GM23338 (cell line): ENCODE results near the gene MAP2K3. TPM values are rescaled to one million over a fixed set of nuclear protein-coding genes. Genes with fewer than 3 reads are reported as not detected.
A peak's percentile ranks its signal among the peaks of the same experiment; 100 is the strongest.
"Not testable (repeated sequence)": the region's sequence is repeated elsewhere in the genome, so short reads cannot be mapped to it uniquely, and the experiment has no call there.

Source experiments
- ATAC-seq: fragments of 200-7000 bp; cut with Tn5 transposase; 3 replicates; pipeline ENCODE4 v1.9.1; 2020
- DNase-seq: peaks from one replicate; pipeline ENCODE4 v3.0.0-alpha.2; 2015; ENCODE audit warnings: low spot score
- H2AFZ ChIP-seq: fragments of 200-600 bp; sonication (generic); 2 replicates; pipeline ENCODE4 v1.8.0; 2016; ENCODE audit warnings: antibody characterized with exemption, mild to moderate bottlenecking, moderate library complexity
- H3F3A ChIP-seq: fragments of 200-600 bp; sonication (generic); replicated peaks from 2 replicates; pipeline ENCODE4 v1.8.0; 2017; ENCODE audit warnings: antibody characterized with exemption, mixed run types, low read depth
- H3K27ac ChIP-seq: fragments of 200-600 bp; sonication (generic); 2 replicates; pipeline ENCODE4 v1.6.1; 2016; ENCODE audit warnings: low read depth
- H3K27me3 ChIP-seq: fragments of 200-600 bp; sonication (generic); 2 replicates; pipeline ENCODE4 v1.8.0; 2016; ENCODE audit warnings: mild to moderate bottlenecking, mixed run types, moderate library complexity; ENCODE audit not compliant: insufficient read depth
- H3K36me3 ChIP-seq: fragments of 200-600 bp; sonication (generic); 2 replicates; pipeline ENCODE4 v1.8.0; 2016; ENCODE audit warnings: mild to moderate bottlenecking; ENCODE audit not compliant: insufficient read depth
- H3K4me1 ChIP-seq: fragments of 200-600 bp; sonication (generic); 2 replicates; pipeline ENCODE4 v1.8.0; 2016; ENCODE audit warnings: mild to moderate bottlenecking, moderate library complexity; ENCODE audit not compliant: insufficient read depth
- H3K4me2 ChIP-seq: fragments of 200-600 bp; sonication (generic); 2 replicates; pipeline ENCODE4 v1.7.1; 2017; ENCODE audit warnings: mixed run types
- H3K4me3 ChIP-seq: fragments of 200-600 bp; sonication (generic); 2 replicates; pipeline ENCODE4 v1.6.1; 2016; ENCODE audit warnings: mixed run types
- H3K79me2 ChIP-seq: fragments of 200-600 bp; sonication (generic); replicated peaks from 2 replicates; pipeline ENCODE4 v1.8.0; 2017; ENCODE audit warnings: mild to moderate bottlenecking; ENCODE audit not compliant: insufficient read depth
- H3K9me2 ChIP-seq: fragments of 200-600 bp; sonication (generic); 2 replicates; pipeline ENCODE4 v1.8.0; 2017; ENCODE audit not compliant: insufficient read depth
- H4K20me1 ChIP-seq: fragments of 200-600 bp; sonication (generic); replicated peaks from 2 replicates; pipeline ENCODE4 v1.8.0; 2017; ENCODE audit warnings: mild to moderate bottlenecking; ENCODE audit not compliant: insufficient read depth
- H3K27ac Mint-ChIP-seq: 2 replicates; pipeline ENCODE4 v1.8.0; 2020; ENCODE audit warnings: inconsistent platforms, mild to moderate bottlenecking, moderate library complexity, mixed read lengths
- H3K27me3 Mint-ChIP-seq: 3 replicates; pipeline ENCODE4 v1.8.0; 2022; ENCODE audit warnings: low read depth, mild to moderate bottlenecking, moderate library complexity, mixed read lengths, inconsistent platforms; ENCODE audit not compliant: insufficient read depth, poor library complexity
- H3K36me3 Mint-ChIP-seq: 3 replicates; pipeline ENCODE4 v1.8.0; 2021; ENCODE audit warnings: low read depth, mild to moderate bottlenecking, inconsistent platforms, moderate library complexity, mixed read lengths
- H3K4me1 Mint-ChIP-seq: 3 replicates; pipeline ENCODE4 v1.8.0; 2020; ENCODE audit warnings: mild to moderate bottlenecking, inconsistent platforms, mixed read lengths
- H3K4me3 Mint-ChIP-seq: 3 replicates; pipeline ENCODE4 v1.8.0; 2021; ENCODE audit warnings: moderate library complexity, mild to moderate bottlenecking, inconsistent platforms, mixed read lengths
- H3K9me3 Mint-ChIP-seq: 3 replicates; pipeline ENCODE4 v1.8.0; 2020; ENCODE audit warnings: moderate library complexity, mild to moderate bottlenecking, inconsistent platforms, mixed read lengths
- EZH2phosphoT487 ChIP-seq: fragments of 200-600 bp; sonication (generic); IDR thresholded peaks from one replicate; pipeline ENCODE4 v1.8.1; 2018; ENCODE audit warnings: antibody characterized with exemption; ENCODE audit not compliant: unreplicated experiment
- ZNF331 ChIP-seq: fragments of 250-450 bp; sonication (Bioruptor Pico); IDR thresholded peaks from 2 replicates; pipeline ENCODE4 v1.5.0; 2020; ENCODE audit warnings: low read depth, mild to moderate bottlenecking, moderate library complexity
- polyA plus RNA-seq: library from polyadenylated mRNA; unstranded; fragments of >200 nt; fragmentation: Nextera tagmentation; extraction: Ambion mirVana; gene quantifications from 2 replicates; pipeline ENCODE4 v1.2.1, GENCODE V29; 2016
- total RNA-seq: library from RNA; depleted of rRNA; stranded (reverse); fragments of >200 nt; shearing (Covaris generic); gene quantifications from 2 replicates; pipeline ENCODE4 v1.2.3, GENCODE V29; 2014

Gene MAP2K3
- total and polyA plus RNA-seq, 2 experiments from 2014 or later = 28.5 to 31.7 TPM

DNA sequence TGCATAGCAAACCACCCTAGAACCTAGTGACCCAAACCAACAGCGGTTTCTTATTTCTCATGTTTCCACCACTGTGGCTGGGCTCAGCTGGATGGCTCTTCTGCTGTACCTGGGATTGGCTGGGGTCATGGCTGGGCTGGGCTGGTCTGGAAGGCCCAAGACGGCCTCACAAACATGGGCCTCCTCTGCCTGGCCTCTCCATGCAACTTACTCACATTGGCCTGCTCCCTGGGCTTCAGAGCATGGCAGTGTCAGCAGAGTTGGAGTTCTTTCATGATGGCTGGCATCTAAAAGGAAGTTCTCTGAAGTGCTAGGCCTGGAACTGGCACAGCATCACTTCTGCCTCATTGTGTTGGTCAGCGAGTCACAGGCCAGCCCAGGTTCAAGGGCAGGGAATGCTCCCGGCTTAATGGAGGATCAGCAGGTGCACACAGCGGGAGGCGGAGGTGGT lies 24.4 kb downstream of the MAP2K3 start:
- H3K27me3 Mint-ChIP-seq, H3K4me3 ChIP-seq, H3K9me2 ChIP-seq, H3K4me1 ChIP-seq, H3K79me2 ChIP-seq, H4K20me1 ChIP-seq, H3K36me3 ChIP-seq, H2AFZ ChIP-seq, H3K4me1 Mint-ChIP-seq, DNase-seq, H3K27ac Mint-ChIP-seq, H3K27me3 ChIP-seq, H3F3A ChIP-seq, H3K4me2 ChIP-seq, ATAC-seq, H3K27ac ChIP-seq, H3K4me3 Mint-ChIP-seq: not testable (repeated sequence)
- TF ChIP-seq ZNF331 = peak; percentile 86
- H3K9me3 Mint-ChIP-seq = peaks cover 17% of the 10 kb centered on the region
- H3K36me3 Mint-ChIP-seq = peaks cover 29% of the 10 kb centered on the region

GRCh38 chr17:21310061-21310765 lies 25.7 kb downstream of the MAP2K3 start:
- H3K27ac ChIP-seq, DNase-seq, H3K27me3 Mint-ChIP-seq, ATAC-seq, H3K79me2 ChIP-seq, H3K4me3 ChIP-seq, H3K27ac Mint-ChIP-seq, H4K20me1 ChIP-seq, H3K4me1 ChIP-seq, H3K4me3 Mint-ChIP-seq, H2AFZ ChIP-seq, H3K9me2 ChIP-seq, H3K4me1 Mint-ChIP-seq, H3K27me3 ChIP-seq, H3F3A ChIP-seq, H3K4me2 ChIP-seq, H3K36me3 ChIP-seq: not testable (repeated sequence)
- Mint-ChIP-seq H3K36me3 (peaks cover 29% of the 10 kb centered on the region), H3K9me3 (peaks cover 14% of the 10 kb centered on the region)

GRCh38 chr17:21310766-21311602 lies 26.5 kb downstream of the MAP2K3 start:
- H3K9me3 Mint-ChIP-seq = peaks cover 11% of the 10 kb centered on the region
- H3K4me1 Mint-ChIP-seq, DNase-seq, H3K79me2 ChIP-seq, H4K20me1 ChIP-seq, ATAC-seq, H2AFZ ChIP-seq, H3K4me3 ChIP-seq, H3K4me2 ChIP-seq, H3K9me2 ChIP-seq, H3K27me3 ChIP-seq, H3K36me3 ChIP-seq, H3K4me1 ChIP-seq, H3K27ac ChIP-seq, H3K4me3 Mint-ChIP-seq, H3K27me3 Mint-ChIP-seq, H3F3A ChIP-seq, H3K27ac Mint-ChIP-seq: not testable (repeated sequence)
- H3K36me3 Mint-ChIP-seq = peaks cover 29% of the 10 kb centered on the region

GRCh38 chr17:21313320-21313719 lies 28.8 kb downstream of the MAP2K3 start:
- Mint-ChIP-seq H3K4me3 (no peak overlapping the region), H3K27ac (no peak overlapping the region), H3K9me3 (peaks cover 9% of the 10 kb centered on the region), H3K4me1 (peaks cover 6% of the 10 kb centered on the region; the same call in 2 of the 3 replicates), H3K36me3 (peaks cover 22% of the 10 kb centered on the region), H3K27me3 (peaks cover 6% of the 10 kb centered on the region)
- no peaks in the 10 kb centered on the region for H3K9me2 ChIP-seq
- TF ChIP-seq EZH2phosphoT487 = no peak
- no peak overlapping the region for H3K4me2 ChIP-seq
- H2AFZ ChIP-seq = no peak overlapping the region
- no peaks in the 10 kb centered on the region for H4K20me1 ChIP-seq
- H3K79me2 ChIP-seq = no peaks in the 10 kb centered on the region
- no peaks in the 10 kb centered on the region for H3K36me3 ChIP-seq
- no peak overlapping the region for H3K4me3 ChIP-seq
- H3K27me3 ChIP-seq = peaks cover 12% of the 10 kb centered on the region
- peaks cover under 1% of the 10 kb centered on the region; the same call in 1 of the 2 replicates for H3K4me1 ChIP-seq
- no peak overlapping the region for H3K27ac ChIP-seq
- DNase-seq = no peak
- ATAC-seq = no peak
- no peaks in the 10 kb centered on the region for H3F3A ChIP-seq

DNA sequence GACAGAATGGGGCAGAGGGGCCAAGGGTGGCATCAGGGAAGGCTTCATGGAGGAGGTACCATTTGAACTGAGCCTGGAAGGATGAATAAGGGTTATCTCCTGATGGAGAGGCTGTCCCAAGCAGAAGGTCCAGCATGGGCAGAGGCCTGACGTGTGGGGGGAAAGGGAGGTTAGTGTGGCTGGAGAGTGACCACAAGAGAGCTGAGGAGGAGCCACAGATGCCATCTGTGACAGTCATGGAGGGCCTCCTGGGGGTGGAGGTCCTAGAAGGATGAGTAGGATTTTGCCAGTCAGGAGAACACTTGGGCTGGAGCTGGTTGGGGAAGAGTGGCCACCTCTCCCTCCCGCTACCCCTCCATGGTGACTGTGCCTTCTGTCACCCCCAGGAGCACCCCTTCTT lies 29.2 kb downstream of the MAP2K3 start:
- H3K9me3 Mint-ChIP-seq = not testable (repeated sequence)

DNA sequence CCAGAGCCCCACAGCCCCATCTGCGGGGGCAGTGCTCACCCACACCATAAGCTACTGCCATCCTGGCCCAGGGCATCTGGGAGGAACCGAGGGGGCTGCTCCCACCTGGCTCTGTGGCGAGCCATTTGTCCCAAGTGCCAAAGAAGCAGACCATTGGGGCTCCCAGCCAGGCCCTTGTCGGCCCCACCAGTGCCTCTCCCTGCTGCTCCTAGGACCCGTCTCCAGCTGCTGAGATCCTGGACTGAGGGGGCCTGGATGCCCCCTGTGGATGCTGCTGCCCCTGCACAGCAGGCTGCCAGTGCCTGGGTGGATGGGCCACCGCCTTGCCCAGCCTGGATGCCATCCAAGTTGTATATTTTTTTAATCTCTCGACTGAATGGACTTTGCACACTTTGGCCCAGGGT lies 29.8 kb downstream of the MAP2K3 start:
- H3K79me2 ChIP-seq, ATAC-seq, H3K4me3 Mint-ChIP-seq, H4K20me1 ChIP-seq, H3K27ac ChIP-seq, H3K9me3 Mint-ChIP-seq, H3K4me2 ChIP-seq, H3K27ac Mint-ChIP-seq, H3F3A ChIP-seq, DNase-seq, H3K4me3 ChIP-seq, H3K36me3 ChIP-seq, H3K4me1 ChIP-seq, H2AFZ ChIP-seq, H3K9me2 ChIP-seq: not testable (repeated sequence)
- H3K36me3 Mint-ChIP-seq = peaks cover 13% of the 10 kb centered on the region
- H3K4me1 Mint-ChIP-seq = peaks cover 14% of the 10 kb centered on the region
- peaks cover 20% of the 10 kb centered on the region for H3K27me3 ChIP-seq
- H3K27me3 Mint-ChIP-seq = peaks cover 15% of the 10 kb centered on the region

More for the DNA sequence above, 29.2 kb downstream of the MAP2K3 start:
- peaks cover 17% of the 10 kb centered on the region for H3K27me3 ChIP-seq
- H3K4me3 Mint-ChIP-seq, H3K4me2 ChIP-seq, H3F3A ChIP-seq, H3K9me2 ChIP-seq, H3K4me1 Mint-ChIP-seq, H3K27ac ChIP-seq, ATAC-seq, H3K4me1 ChIP-seq, DNase-seq, H3K36me3 ChIP-seq, H3K4me3 ChIP-seq, H3K27ac Mint-ChIP-seq, H3K79me2 ChIP-seq, H4K20me1 ChIP-seq, H2AFZ ChIP-seq: not testable (repeated sequence)
- H3K36me3 Mint-ChIP-seq = peaks cover 18% of the 10 kb centered on the region
- peaks cover 10% of the 10 kb centered on the region for H3K27me3 Mint-ChIP-seq
